CD4-positive, CD25-positive, alpha-beta regulatory T cell (primary cell): ENCODE measurements around the gene DDX46. TPM values are rescaled to one million over a fixed set of nuclear protein-coding genes. Genes with fewer than 3 reads are reported as not detected.
"Not testable (repeated sequence)": the region's sequence is repeated elsewhere in the genome, so short reads cannot be mapped to it uniquely, and the experiment has no call there.

Source experiments
- ATAC-seq, 2 donors: fragments of 150-1000 bp; cut with Tn5 transposase; one replicate each; pipeline ENCODE4 v1.10.0; 2021; ENCODE audit warnings: low read depth in 2 of 2, moderate number of reproducible peaks in 2 of 2, moderate library complexity in 1 of 2
- DNase-seq, 3 donors: peaks; one replicate each; pipeline versions ENCODE4 v3.0.0 to v3.0.0-alpha.2; 2012 to 2022; ENCODE audit warnings: mixed read lengths in 1 of 3
- H3K27ac ChIP-seq: one replicate; pipeline ENCODE4 v1.7.0; 2013; ENCODE audit warnings: mild to moderate bottlenecking, low read length; ENCODE audit not compliant: insufficient read depth, poor library complexity, severe bottlenecking
- H3K27me3 ChIP-seq: one replicate; pipeline ENCODE4 v1.7.0; 2013; ENCODE audit warnings: low read length; ENCODE audit not compliant: control insufficient read depth, insufficient read depth
- H3K36me3 ChIP-seq: one replicate; pipeline ENCODE4 v1.7.0; 2013; ENCODE audit warnings: mild to moderate bottlenecking, low read length, moderate library complexity; ENCODE audit not compliant: control insufficient read depth, insufficient read depth
- H3K4me1 ChIP-seq: 2 replicates; pipeline ENCODE4 v1.7.0; 2013; ENCODE audit warnings: mild to moderate bottlenecking, low read length; ENCODE audit not compliant: insufficient read depth, control insufficient read depth, poor library complexity, severe bottlenecking
- H3K4me3 ChIP-seq: one replicate; pipeline ENCODE4 v1.7.0; 2013; ENCODE audit warnings: low read depth, mild to moderate bottlenecking, low read length, moderate library complexity
- H3K9me3 ChIP-seq, 2 experiments: 1 replicate in 1 of 2; 2 replicates in 1 of 2; pipeline ENCODE4 v1.7.0; 2013; ENCODE audit warnings: low read length in 2 of 2, mild to moderate bottlenecking in 1 of 2, moderate library complexity in 1 of 2; ENCODE audit not compliant: control insufficient read depth in 2 of 2
- H3K27ac Mint-ChIP-seq, 3 donors: one replicate each; pipeline ENCODE4 v1.8.0; 2020 to 2022; ENCODE audit warnings: mild to moderate bottlenecking in 3 of 3, mixed read lengths in 3 of 3, moderate library complexity in 2 of 3
- H3K27me3 Mint-ChIP-seq: one replicate; pipeline ENCODE4 v1.8.0; 2022; ENCODE audit warnings: mild to moderate bottlenecking, mixed read lengths
- H3K36me3 Mint-ChIP-seq: one replicate; pipeline ENCODE4 v1.8.0; 2020; ENCODE audit warnings: mixed read lengths
- H3K4me1 Mint-ChIP-seq, 4 donors: one replicate each; pipeline ENCODE4 v1.8.0; 2020 to 2022; ENCODE audit warnings: mixed read lengths in 4 of 4, mild to moderate bottlenecking in 1 of 4
- H3K4me3 Mint-ChIP-seq, 4 donors: one replicate each; pipeline ENCODE4 v1.8.0; 2020 to 2022; ENCODE audit warnings: mild to moderate bottlenecking in 4 of 4, mixed read lengths in 4 of 4, moderate library complexity in 3 of 4
- H3K9me3 Mint-ChIP-seq, 7 donors: one replicate each; pipeline ENCODE4 v1.8.0; 2020 to 2022; ENCODE audit warnings: mixed read lengths in 7 of 7, mild to moderate bottlenecking in 3 of 7, moderate library complexity in 2 of 7
- polyA plus RNA-seq, 4 donors: library from polyadenylated mRNA; unstranded; fragments of 300-500 nt; fragmentation: Illumina TruSeq; gene quantifications; one replicate each; pipeline ENCODE4 v1.2.3, GENCODE V29; 2021
- total RNA-seq: library from RNA; stranded (reverse); gene quantifications from one replicate; pipeline ENCODE4 v1.2.3, GENCODE V29; 2022

The DDX46 gene, protein sequence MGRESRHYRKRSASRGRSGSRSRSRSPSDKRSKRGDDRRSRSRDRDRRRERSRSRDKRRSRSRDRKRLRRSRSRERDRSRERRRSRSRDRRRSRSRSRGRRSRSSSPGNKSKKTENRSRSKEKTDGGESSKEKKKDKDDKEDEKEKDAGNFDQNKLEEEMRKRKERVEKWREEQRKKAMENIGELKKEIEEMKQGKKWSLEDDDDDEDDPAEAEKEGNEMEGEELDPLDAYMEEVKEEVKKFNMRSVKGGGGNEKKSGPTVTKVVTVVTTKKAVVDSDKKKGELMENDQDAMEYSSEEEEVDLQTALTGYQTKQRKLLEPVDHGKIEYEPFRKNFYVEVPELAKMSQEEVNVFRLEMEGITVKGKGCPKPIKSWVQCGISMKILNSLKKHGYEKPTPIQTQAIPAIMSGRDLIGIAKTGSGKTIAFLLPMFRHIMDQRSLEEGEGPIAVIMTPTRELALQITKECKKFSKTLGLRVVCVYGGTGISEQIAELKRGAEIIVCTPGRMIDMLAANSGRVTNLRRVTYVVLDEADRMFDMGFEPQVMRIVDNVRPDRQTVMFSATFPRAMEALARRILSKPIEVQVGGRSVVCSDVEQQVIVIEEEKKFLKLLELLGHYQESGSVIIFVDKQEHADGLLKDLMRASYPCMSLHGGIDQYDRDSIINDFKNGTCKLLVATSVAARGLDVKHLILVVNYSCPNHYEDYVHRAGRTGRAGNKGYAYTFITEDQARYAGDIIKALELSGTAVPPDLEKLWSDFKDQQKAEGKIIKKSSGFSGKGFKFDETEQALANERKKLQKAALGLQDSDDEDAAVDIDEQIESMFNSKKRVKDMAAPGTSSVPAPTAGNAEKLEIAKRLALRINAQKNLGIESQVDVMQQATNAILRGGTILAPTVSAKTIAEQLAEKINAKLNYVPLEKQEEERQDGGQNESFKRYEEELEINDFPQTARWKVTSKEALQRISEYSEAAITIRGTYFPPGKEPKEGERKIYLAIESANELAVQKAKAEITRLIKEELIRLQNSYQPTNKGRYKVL
- 61.8 TPM for total RNA-seq
- 10 to 100 TPM; 16.3 to 23.2 (median 18.8) TPM for polyA plus RNA-seq

DNA sequence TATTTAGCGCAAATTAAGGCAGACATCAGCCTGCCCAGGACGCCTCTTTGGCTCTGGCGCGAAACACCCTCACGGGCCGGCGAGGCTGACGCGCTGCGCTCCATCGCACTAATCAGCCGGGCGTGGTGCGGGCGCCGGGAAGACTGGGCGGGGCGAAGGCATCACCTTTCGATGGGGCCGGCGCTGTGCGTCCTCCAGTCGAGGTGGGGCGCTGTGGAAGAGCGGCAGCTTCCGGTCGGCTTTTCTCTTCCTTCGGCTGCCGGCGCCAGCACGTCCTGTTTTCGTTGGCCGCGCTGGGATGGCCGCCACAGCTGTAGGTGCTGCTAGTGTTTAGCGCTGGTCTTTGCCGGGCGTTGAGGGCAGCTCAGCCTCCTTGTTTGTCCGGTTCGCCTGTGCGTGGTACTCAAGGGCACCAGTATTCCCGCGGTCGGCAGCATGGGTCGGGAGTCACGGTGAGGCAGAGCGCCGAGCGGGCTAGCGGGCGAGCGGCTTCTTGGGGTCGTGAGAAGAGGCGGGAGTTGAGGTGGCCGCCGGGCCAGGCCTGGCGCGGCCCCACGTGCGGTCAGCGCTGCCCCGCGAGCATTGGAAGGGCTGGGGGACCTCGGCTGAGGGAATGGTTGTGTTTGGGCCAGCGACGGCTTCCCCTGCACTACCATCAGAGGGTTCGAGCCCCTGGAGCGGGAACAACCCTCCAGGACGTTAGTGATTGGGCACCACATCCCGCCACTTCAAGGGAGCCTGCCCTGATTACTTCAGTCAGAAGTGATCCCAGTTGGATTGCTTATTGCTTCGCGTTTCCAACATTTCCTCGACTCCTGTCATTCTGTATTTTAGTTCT lies at the start of gene DDX46:
DDX46 (plus strand) TSS at position 276 of the 838 bp plus-strand sequence; CDS start at position 436, 160 bp downstream.
- H3K4me3 Mint-ChIP-seq: peak within 1 kb of the TSS; percentile 99 to 100 (median 100)
- H3K4me1 Mint-ChIP-seq: peaks cover 27 to 42% (median 35%) of the 10 kb centered on the region in 4 donors

DNA sequence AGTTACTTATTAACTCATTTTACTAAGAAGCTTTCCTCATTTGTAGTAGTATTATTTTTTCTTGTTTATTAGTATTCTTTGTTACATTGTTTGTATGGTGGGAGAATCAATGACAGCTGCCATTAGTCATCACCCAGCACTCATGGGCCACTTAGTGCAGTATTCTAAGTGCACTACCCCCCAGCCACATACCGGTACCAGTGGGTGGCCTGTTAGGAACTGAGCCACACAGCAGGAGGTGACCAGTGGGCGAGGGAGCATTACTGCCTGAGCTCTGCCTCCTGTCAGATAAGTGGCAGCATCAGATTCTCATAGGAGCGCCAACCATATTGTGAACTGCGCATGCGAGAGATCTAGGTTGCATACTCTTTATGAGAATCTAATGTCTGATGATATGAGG lies 44.5 kb upstream of the DDX46 start:
- H3K27me3 Mint-ChIP-seq: no peaks in the 10 kb centered on the region
- Histone ChIP-seq H3K27me3 (no peaks in the 10 kb centered on the region), H3K4me3 (no peak overlapping the region), H3K27ac (no peak overlapping the region), H3K4me1 (no peaks in the 10 kb centered on the region), H3K9me3 (no peaks in the 10 kb centered on the region), H3K36me3 (peaks cover 46% of the 10 kb centered on the region)
- no peak for DNase-seq
- no peak for ATAC-seq
- H3K36me3 Mint-ChIP-seq: peaks cover 34% of the 10 kb centered on the region
- no peak overlapping the region for H3K27ac Mint-ChIP-seq
- H3K9me3 Mint-ChIP-seq: no peaks in the 10 kb centered on the region
- H3K4me1 Mint-ChIP-seq: no peaks in the 10 kb centered on the region
- no peak overlapping the region for H3K4me3 Mint-ChIP-seq

More for the DNA sequence above, at the start of gene DDX46:
- Mint-ChIP-seq H3K27ac (peak within 1 kb of the TSS; percentile 80 to 99 (median 98)), H3K9me3 (no peaks in the 10 kb centered on the region), H3K27me3 (peaks cover 4% of the 10 kb centered on the region), H3K36me3 (peaks cover 2% of the 10 kb centered on the region)
- H3K4me3 ChIP-seq: peak within 1 kb of the TSS; percentile 93
- peaks cover 6% of the 10 kb centered on the region for H3K36me3 ChIP-seq
- H3K27ac ChIP-seq: peak within 1 kb of the TSS; percentile 80
- no peaks in the 10 kb centered on the region for H3K27me3 ChIP-seq
- DNase-seq: peak; percentile 90 to 96 (median 91)
- peak; percentile 99 for ATAC-seq
- no peaks in the 10 kb centered on the region for H3K9me3 ChIP-seq
- peaks cover 27% of the 10 kb centered on the region for H3K4me1 ChIP-seq

DNA sequence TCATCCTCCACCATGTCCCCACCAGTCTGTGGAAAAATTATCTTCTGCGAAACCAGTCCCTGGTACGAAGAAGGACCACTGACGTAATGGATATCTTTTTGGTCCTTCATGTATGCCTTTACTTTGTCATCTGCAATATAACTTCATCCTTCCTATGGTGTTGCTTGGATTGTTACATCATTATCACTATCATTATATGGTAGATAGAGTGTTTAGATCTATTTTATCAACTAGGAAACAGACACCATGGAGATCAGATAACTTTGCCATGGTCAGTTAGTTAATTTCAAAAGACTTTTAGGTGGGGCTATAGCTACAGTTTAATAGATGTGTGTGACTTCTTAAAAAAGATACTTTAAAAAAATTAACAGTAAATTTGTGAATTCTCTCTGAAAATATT lies 44.0 kb upstream of the DDX46 start:
- no peak overlapping the region for H3K4me3 Mint-ChIP-seq
- no peaks in the 10 kb centered on the region for H3K27me3 Mint-ChIP-seq
- H3K4me1 Mint-ChIP-seq: no peaks in the 10 kb centered on the region
- H3K27ac Mint-ChIP-seq: no peak overlapping the region
- Histone ChIP-seq H3K4me3 (no peak overlapping the region), H3K27me3 (no peaks in the 10 kb centered on the region), H3K9me3 (no peaks in the 10 kb centered on the region), H3K27ac (no peak overlapping the region), H3K36me3 (peaks cover 48% of the 10 kb centered on the region), H3K4me1 (no peaks in the 10 kb centered on the region)
- no peaks in the 10 kb centered on the region for H3K9me3 Mint-ChIP-seq
- DNase-seq (no peak), ATAC-seq (no peak)
- H3K36me3 Mint-ChIP-seq: peaks cover 32% of the 10 kb centered on the region

DNA sequence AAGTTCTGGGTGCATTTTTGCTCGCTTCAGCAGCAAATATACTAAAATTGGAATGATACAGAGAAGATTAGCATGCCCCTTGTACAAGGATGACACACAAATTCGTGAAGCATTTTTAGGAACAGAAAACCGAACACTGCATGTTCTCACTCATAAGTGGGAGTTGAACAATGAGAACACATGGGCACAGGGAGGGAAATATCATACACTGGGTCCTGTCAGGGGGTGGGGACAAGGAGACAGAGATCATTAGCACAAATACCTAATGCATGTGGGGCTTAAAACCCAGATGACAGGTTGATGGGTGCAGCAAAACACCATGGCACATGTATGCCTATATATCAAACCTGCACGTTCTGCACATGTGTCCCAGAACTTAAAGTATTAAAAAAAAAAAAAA lies 43.1 kb upstream of the DDX46 start:
- H3K27ac Mint-ChIP-seq: peak overlapping the region in 1 of 3 donors; percentile 30
- H3K4me3 Mint-ChIP-seq, H3K27ac ChIP-seq, H3K4me1 ChIP-seq, DNase-seq, H3K9me3 Mint-ChIP-seq, H3K27me3 Mint-ChIP-seq, H3K9me3 ChIP-seq, H3K4me3 ChIP-seq, H3K27me3 ChIP-seq, H3K4me1 Mint-ChIP-seq, ATAC-seq: not testable (repeated sequence)
- H3K36me3 Mint-ChIP-seq: peaks cover 27% of the 10 kb centered on the region
- H3K36me3 ChIP-seq: peaks cover 48% of the 10 kb centered on the region

DNA sequence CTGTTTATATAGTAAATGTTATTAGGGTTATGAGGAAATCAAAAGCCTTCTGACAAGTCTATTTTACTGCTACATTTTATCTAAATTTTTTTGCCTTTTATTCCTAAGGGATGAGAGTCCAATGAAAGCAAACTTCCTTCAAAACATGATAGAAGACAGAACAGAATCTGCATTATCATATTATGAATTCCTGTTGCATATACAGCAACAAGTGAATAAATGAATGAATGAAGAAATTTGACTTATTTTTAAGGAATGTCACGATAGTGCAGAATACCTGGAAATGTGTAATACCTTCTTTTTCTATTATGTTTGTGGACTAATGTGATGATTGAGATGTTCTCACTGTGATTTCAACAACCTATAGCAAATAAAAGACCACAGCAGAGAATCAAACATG lies 33.7 kb upstream of the DDX46 start:
- Histone ChIP-seq H3K9me3 (no peaks in the 10 kb centered on the region), H3K36me3 (peaks cover 33% of the 10 kb centered on the region), H3K4me3 (no peak overlapping the region), H3K27me3 (no peaks in the 10 kb centered on the region), H3K4me1 (no peaks in the 10 kb centered on the region), H3K27ac (no peak overlapping the region)
- Mint-ChIP-seq H3K27ac (no peak overlapping the region), H3K36me3 (peaks cover 7% of the 10 kb centered on the region), H3K9me3 (no peaks in the 10 kb centered on the region), H3K27me3 (no peaks in the 10 kb centered on the region), H3K4me3 (no peak overlapping the region), H3K4me1 (no peaks in the 10 kb centered on the region)
- no peak for DNase-seq
- ATAC-seq: no peak

DNA sequence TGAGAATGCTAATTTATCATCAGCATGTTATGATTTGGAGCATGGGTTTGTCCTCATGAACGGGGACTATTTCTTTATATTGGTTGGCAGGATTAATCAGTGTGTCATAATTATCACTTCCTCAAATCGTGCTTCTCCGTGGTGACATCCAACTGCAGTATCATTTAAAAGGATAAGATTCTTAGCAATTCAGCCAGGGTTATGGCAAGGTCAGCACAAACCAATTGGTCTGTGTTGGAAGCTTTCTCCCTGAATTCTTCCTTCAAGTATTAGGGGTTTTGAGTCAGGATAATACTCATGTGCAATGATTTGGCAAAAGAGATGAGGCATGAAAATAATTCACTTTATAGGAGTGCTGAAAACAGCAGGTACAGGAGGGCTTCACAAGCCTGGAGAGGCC lies 25.8 kb upstream of the DDX46 start:
- DNase-seq (no peak), ATAC-seq (no peak)
- Mint-ChIP-seq H3K9me3 (no peaks in the 10 kb centered on the region), H3K36me3 (no peaks in the 10 kb centered on the region), H3K27ac (no peak overlapping the region), H3K27me3 (no peaks in the 10 kb centered on the region), H3K4me3 (no peak overlapping the region), H3K4me1 (no peaks in the 10 kb centered on the region)
- no peak overlapping the region for H3K4me3 ChIP-seq
- no peaks in the 10 kb centered on the region for H3K4me1 ChIP-seq
- H3K27ac ChIP-seq: no peak overlapping the region
- H3K9me3 ChIP-seq: no peaks in the 10 kb centered on the region
- H3K27me3 ChIP-seq: no peaks in the 10 kb centered on the region
- no peaks in the 10 kb centered on the region for H3K36me3 ChIP-seq

DNA sequence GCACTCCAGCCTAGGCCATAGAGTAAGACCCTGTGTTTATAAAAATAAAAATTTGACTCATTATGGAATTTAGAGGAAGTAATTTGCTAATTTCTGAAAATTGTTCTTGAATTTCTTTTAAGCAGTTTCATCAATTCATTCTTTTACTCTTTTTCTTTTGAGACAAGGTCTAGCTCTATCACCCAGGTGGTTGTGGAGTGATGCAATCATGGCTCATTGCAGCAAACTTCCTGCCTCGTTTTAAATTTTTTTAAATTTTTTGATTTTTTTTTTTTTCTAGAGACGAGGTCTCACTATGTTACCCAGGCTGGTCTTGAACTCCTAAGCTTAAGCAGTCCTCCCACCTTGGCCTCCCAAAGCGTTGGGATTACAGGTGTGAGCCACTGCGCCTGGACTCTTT lies 23.3 kb upstream of the DDX46 start:
- no peaks in the 10 kb centered on the region for H3K9me3 ChIP-seq
- DNase-seq (no peak), ATAC-seq (no peak)
- H3K27ac Mint-ChIP-seq: no peak overlapping the region
- H3K36me3 ChIP-seq: no peaks in the 10 kb centered on the region
- no peak overlapping the region for H3K4me3 ChIP-seq
- H3K4me3 Mint-ChIP-seq: no peak overlapping the region
- H3K27ac ChIP-seq: no peak overlapping the region
- no peaks in the 10 kb centered on the region for H3K27me3 Mint-ChIP-seq
- H3K27me3 ChIP-seq: no peaks in the 10 kb centered on the region
- peaks cover 8 to 21% (median 15%) of the 10 kb centered on the region in 4 donors for H3K4me1 Mint-ChIP-seq
- peaks cover 16% of the 10 kb centered on the region for H3K4me1 ChIP-seq
- H3K9me3 Mint-ChIP-seq: no peaks in the 10 kb centered on the region
- no peaks in the 10 kb centered on the region for H3K36me3 Mint-ChIP-seq
